BE2C (cell line): ENCODE data around the gene COL7A1.

Source experiments
- DNase-seq: peaks from one replicate; pipeline ENCODE4 v3.0.0-alpha.2; 2020
- H3K27me3 ChIP-seq: fragments of 250-450 bp; sonication (Bioruptor Pico); 2 replicates; pipeline ENCODE4 v1.5.1; 2020; ENCODE audit warnings: mild to moderate bottlenecking
- H3K36me3 ChIP-seq: fragments of 250-450 bp; sonication (Bioruptor Pico); 2 replicates; pipeline ENCODE4 v1.5.1; 2020; ENCODE audit warnings: mild to moderate bottlenecking
- H3K4me1 ChIP-seq: fragments of 250-450 bp; sonication (Bioruptor Pico); 2 replicates; pipeline ENCODE4 v1.5.1; 2020
- H3K4me3 ChIP-seq: 2 replicates; pipeline ENCODE4 v1.5.1; 2011; ENCODE audit warnings: low read depth, low read length
- H3K9me3 ChIP-seq: fragments of 250-450 bp; sonication (Bioruptor Pico); 2 replicates; pipeline ENCODE4 v1.5.1; 2020
- CTCF ChIP-seq: IDR thresholded peaks from 2 replicates; pipeline ENCODE4 v1.5.1; 2012; ENCODE audit warnings: mild to moderate bottlenecking, low read depth, low read length

Gene COL7A1

GRCh38 chr3:48612309-48612708 lies 17.2 kb upstream of the COL7A1 start:
- no peak for DNase-seq
- no peaks in the 10 kb centered on the region for H3K9me3 ChIP-seq
- H3K36me3 ChIP-seq = no peaks in the 10 kb centered on the region
- no peak for TF ChIP-seq CTCF
- no peak overlapping the region for H3K4me3 ChIP-seq
- no peaks in the 10 kb centered on the region for H3K27me3 ChIP-seq
- no peaks in the 10 kb centered on the region for H3K4me1 ChIP-seq

- Histone ChIP-seq H3K4me1 (no peaks in the 10 kb centered on the region), H3K9me3 (no peaks in the 10 kb centered on the region), H3K4me3 (peak within 1 kb of the TSS; percentile 79), H3K27me3 (no peaks in the 10 kb centered on the region), H3K36me3 (peaks cover 13% of the 10 kb centered on the region)
- DNase-seq = peak; percentile 89
- TF ChIP-seq CTCF = peak; percentile 47
Observed at GRCh38 chr3:48609088-48610005, 14.2 kb upstream of the COL7A1 start, which contains the start of gene UQCRC1. UQCRC1 (minus strand) TSS chr3:48609646; CDS start chr3:48609620, 26 bp downstream.

- H3K36me3 ChIP-seq = peaks cover 17% of the 10 kb centered on the region
- no peak for DNase-seq
- TF ChIP-seq CTCF = no peak
- no peaks in the 10 kb centered on the region for H3K9me3 ChIP-seq
- H3K27me3 ChIP-seq = no peaks in the 10 kb centered on the region
- H3K4me3 ChIP-seq = no peak overlapping the region
- H3K4me1 ChIP-seq = no peaks in the 10 kb centered on the region
Observed at GRCh38 chr3:48607519-48607918, 12.4 kb upstream of the COL7A1 start.

GRCh38 chr3:48601622-48601994 lies 6.5 kb upstream of the COL7A1 start:
- H3K4me1 ChIP-seq = no peaks in the 10 kb centered on the region
- H3K9me3 ChIP-seq = no peaks in the 10 kb centered on the region
- TF ChIP-seq CTCF = no peak

GRCh38 chr3:48600711-48601621 lies 5.8 kb upstream of the COL7A1 start:
- DNase-seq = no peak
- no peak for TF ChIP-seq CTCF
- peaks cover 29% of the 10 kb centered on the region for H3K36me3 ChIP-seq
- no peak overlapping the region for H3K4me3 ChIP-seq
- H3K9me3 ChIP-seq = no peaks in the 10 kb centered on the region
- H3K4me1 ChIP-seq = no peaks in the 10 kb centered on the region; the same call in 1 of the 2 replicates
- no peaks in the 10 kb centered on the region for H3K27me3 ChIP-seq

More at GRCh38 chr3:48601622-48601994, 6.5 kb upstream of the COL7A1 start:
- Histone ChIP-seq H3K27me3 (no peaks in the 10 kb centered on the region), H3K36me3 (peaks cover 29% of the 10 kb centered on the region), H3K4me3 (no peak overlapping the region)
- DNase-seq = no peak
